Tibial nerve (tissue), 4 donors: ENCODE measurements around the gene CAMKMT. TPM values are rescaled to one million over a fixed set of nuclear protein-coding genes. Genes with fewer than 3 reads are reported as not detected.

ENCODE experiments used
- DNase-seq, 2 donors: peaks; one replicate each; pipeline ENCODE4 v3.0.0-alpha.2; 2019; ENCODE audit warnings: low spot score in 2 of 2
- H3K27ac ChIP-seq, 4 donors: fragments of 200-600 bp; sonication (generic) in 3 of 4; one replicate each; pipeline ENCODE4 v1.5.1; 2017 to 2019; ENCODE audit warnings: mild to moderate bottlenecking in 1 of 4
- H3K27me3 ChIP-seq, 2 donors: fragments of 200-600 bp; sonication (generic) in 1 of 2; one replicate each; pipeline versions ENCODE4 v1.5.1 to v1.6.0; 2017 to 2019
- H3K36me3 ChIP-seq, 3 donors: fragments of 200-600 bp; sonication (generic); one replicate each; pipeline ENCODE4 v1.5.1; 2018 to 2019
- H3K4me1 ChIP-seq, 4 donors: fragments of 200-600 bp; sonication (generic) in 3 of 4; one replicate each; pipeline ENCODE4 v1.5.1; 2017 to 2019
- H3K4me3 ChIP-seq, 4 donors: fragments of 200-600 bp; sonication (generic) in 3 of 4; one replicate each; pipeline ENCODE4 v1.5.1; 2017 to 2019; ENCODE audit warnings: mild to moderate bottlenecking in 1 of 4, moderate library complexity in 1 of 4
- H3K9me3 ChIP-seq, 4 donors: fragments of 200-600 bp; sonication (generic) in 3 of 4; one replicate each; pipeline ENCODE4 v1.5.1; 2017 to 2019
- CTCF ChIP-seq, 5 experiments: fragments of 200-600 bp in 3 of 5; fragments of 450-650 bp in 2 of 5; sonication (generic) in 3 of 5; IDR thresholded peaks; one replicate each; pipeline ENCODE4 v1.5.1; 2016 to 2019; ENCODE audit warnings: antibody characterized with exemption in 5 of 5, mild to moderate bottlenecking in 3 of 5, moderate library complexity in 2 of 5
- EP300 ChIP-seq, 2 donors: sonication (generic); formaldehyde crosslinking; IDR thresholded peaks; one replicate each; pipeline ENCODE4 v1.6.1; 2017; ENCODE audit warnings: antibody characterized with exemption in 2 of 2, mild to moderate bottlenecking in 1 of 2
- POLR2A ChIP-seq, 2 donors: fragments of 450-650 bp; IDR thresholded peaks; one replicate each; pipeline ENCODE4 v1.6.1; 2017; ENCODE audit warnings: antibody characterized with exemption in 2 of 2, mild to moderate bottlenecking in 2 of 2, moderate library complexity in 2 of 2
- WGBS, 2 donors: methylation state at CpG; one replicate each; pipeline ENCODE4 v1.1.5; 2018; 5-methylcytosine and 5-hydroxymethylcytosine counted together
- total RNA-seq, 4 donors: library from RNA; depleted of rRNA; stranded (reverse); fragments of >200 nt; gene quantifications; one replicate each; pipeline ENCODE4 v1.1.0, GENCODE V29; 2016

Gene CAMKMT
- total RNA-seq, 4 donors from 2014 or later = 8.4 to 14.1 (median 9.7) TPM

GRCh38 chr2:44330801-44331200 lies 30.9 kb upstream of the CAMKMT start:
- 96 to 100% methylated on average over 1 of the region's 1 CpG for WGBS, 2 donors
- TF ChIP-seq POLR2A (IDR thresholded peaks at IDR 0.05) = no peak
- no peak for TF ChIP-seq EP300 (IDR thresholded peaks at IDR 0.05)
- no peak for TF ChIP-seq CTCF (IDR thresholded peaks at IDR 0.05)
- DNase-seq = no peak
- H3K4me3 ChIP-seq = no peak overlapping the region
- H3K27ac ChIP-seq = no peak overlapping the region
- H3K4me1 ChIP-seq = no peaks in the 10 kb centered on the region
- no peaks in the 10 kb centered on the region for H3K9me3 ChIP-seq
- peaks cover 5 to 77% (median 10%) of the 10 kb centered on the region in 3 donors for H3K36me3 ChIP-seq
- H3K27me3 ChIP-seq = no peaks in the 10 kb centered on the region

GRCh38 chr2:44333994-44334393 lies 27.8 kb upstream of the CAMKMT start:
- WGBS, 2 donors = 95 to 100% methylated on average over 1 of the region's 1 CpG
- H3K4me3 ChIP-seq = no peak overlapping the region
- TF ChIP-seq CTCF (IDR thresholded peaks at IDR 0.05) = no peak
- no peak for TF ChIP-seq POLR2A (IDR thresholded peaks at IDR 0.05)
- no peak for TF ChIP-seq EP300 (IDR thresholded peaks at IDR 0.05)

GRCh38 chr2:44335806-44336538 lies 25.8 kb upstream of the CAMKMT start:
- Histone ChIP-seq H3K27ac (no peak overlapping the region), H3K27me3 (no peaks in the 10 kb centered on the region), H3K36me3 (peaks cover 0 to 75% (median 0%) of the 10 kb centered on the region in 3 donors), H3K9me3 (no peaks in the 10 kb centered on the region), H3K4me3 (no peak overlapping the region), H3K4me1 (no peaks in the 10 kb centered on the region)
- TF ChIP-seq CTCF (IDR thresholded peaks at IDR 0.05) (no peak), POLR2A (IDR thresholded peaks at IDR 0.05) (no peak), EP300 (IDR thresholded peaks at IDR 0.05) (no peak)
- no peak for DNase-seq
- WGBS, 2 donors = 94 to 95% methylated on average over 2 of the region's 2 CpGs

More at GRCh38 chr2:44333994-44334393, 27.8 kb upstream of the CAMKMT start:
- no peaks in the 10 kb centered on the region for H3K9me3 ChIP-seq
- no peaks in the 10 kb centered on the region for H3K27me3 ChIP-seq
- no peak overlapping the region for H3K27ac ChIP-seq
- peaks cover 0 to 77% (median 0%) of the 10 kb centered on the region in 3 donors for H3K36me3 ChIP-seq
- DNase-seq = no peak
- H3K4me1 ChIP-seq = no peaks in the 10 kb centered on the region

GRCh38 chr2:44342854-44343253 lies 18.9 kb upstream of the CAMKMT start:
- WGBS, 2 donors = 83 to 88% methylated on average over 1 of the region's 1 CpG

More at GRCh38 chr2:44342854-44343253, 18.9 kb upstream of the CAMKMT start:
- Histone ChIP-seq H3K4me1 (peaks cover 0 to 10% (median 0%) of the 10 kb centered on the region in 4 donors), H3K36me3 (peaks cover 0 to 67% (median 0%) of the 10 kb centered on the region in 3 donors), H3K4me3 (no peak overlapping the region), H3K27ac (no peak overlapping the region), H3K9me3 (no peaks in the 10 kb centered on the region), H3K27me3 (no peaks in the 10 kb centered on the region)
- no peak for DNase-seq
- peak in 1 of 5 experiments; percentile 15 for TF ChIP-seq CTCF (IDR thresholded peaks at IDR 0.05)
- no peak for TF ChIP-seq POLR2A (IDR thresholded peaks at IDR 0.05)
